ENCODE measurements around the gene GRPEL1.

Gene GRPEL1

DNA sequence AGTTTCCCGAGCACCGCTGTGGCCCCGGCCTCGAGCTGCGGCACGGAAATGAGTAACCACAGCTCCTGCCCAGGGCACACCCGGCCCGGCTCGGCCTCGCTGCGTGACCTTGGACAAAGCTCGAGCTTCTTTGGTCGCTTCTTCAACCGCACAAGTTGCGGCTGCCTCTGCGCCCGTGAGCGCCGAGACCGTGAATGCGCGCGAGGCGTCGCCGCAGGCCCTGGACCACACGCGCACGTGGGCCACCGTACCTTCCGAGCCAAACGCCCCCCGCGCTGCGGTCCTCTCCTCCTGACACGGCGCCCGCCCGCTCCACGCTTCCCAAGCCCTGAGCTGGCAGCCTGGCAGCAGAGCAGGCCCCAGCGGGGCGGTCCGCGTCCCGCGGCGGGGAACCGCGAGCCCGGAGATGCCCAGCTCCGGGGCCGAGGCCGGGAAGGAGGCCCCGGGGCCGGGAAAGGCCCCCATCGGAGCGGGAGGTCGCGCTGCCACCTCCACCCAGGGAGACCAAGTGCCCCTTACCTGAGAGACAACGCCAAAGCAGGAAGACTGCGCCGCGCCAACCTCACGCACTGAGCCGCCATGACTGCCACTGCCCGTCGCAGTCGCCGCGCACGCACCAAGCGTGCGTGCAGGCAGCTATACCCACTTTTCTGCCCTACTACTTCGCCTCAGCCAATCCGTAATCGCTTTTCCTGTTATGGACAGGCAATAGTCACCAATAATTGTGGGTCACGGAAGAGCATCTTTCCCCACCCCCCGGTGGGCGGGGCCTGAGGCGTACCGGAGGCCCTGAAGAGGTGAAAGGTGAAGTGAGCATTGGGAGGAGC, at the start of gene GRPEL1:
TSS of gene GRPEL1 (minus strand) at position 613 of the 827 bp plus-strand sequence. CDS start at position 581, 32 bp downstream.
- peak within 1 kb of the TSS; percentile 75 for H3K9ac ChIP-seq (ENCODE audit: low read length)
- peaks cover 10% of the 10 kb centered on the region for H3K4me1 ChIP-seq (ENCODE audit: control insufficient read depth, insufficient read depth, low read length)
- peaks cover 11% of the 10 kb centered on the region for H3K36me3 ChIP-seq (ENCODE audit: control insufficient read depth, insufficient read depth, low read length)
- no peaks in the 10 kb centered on the region for H3K27me3 ChIP-seq (ENCODE audit: control insufficient read depth, insufficient read depth, low read length)
- peak within 1 kb of the TSS; percentile 86 for H3K27ac ChIP-seq (ENCODE audit: low read depth, low read length)
- peak within 1 kb of the TSS; percentile 85 for H3K4me3 ChIP-seq (ENCODE audit: low read length)

- no peaks in the 10 kb centered on the region for H3K27me3 ChIP-seq (ENCODE audit: control insufficient read depth, insufficient read depth, low read length)
- H3K36me3 ChIP-seq (ENCODE audit: control insufficient read depth, insufficient read depth, low read length) = no peaks in the 10 kb centered on the region
- no peak overlapping the region for H3K4me3 ChIP-seq (ENCODE audit: low read length)
- no peak overlapping the region for H3K27ac ChIP-seq (ENCODE audit: low read depth, low read length)
- no peaks in the 10 kb centered on the region for H3K4me1 ChIP-seq (ENCODE audit: control insufficient read depth, insufficient read depth, low read length)
- no peak overlapping the region for H3K9ac ChIP-seq (ENCODE audit: low read length)
These were observed 48.8 kb upstream of the GRPEL1 start for GRCh38 chr4:7116705-7117104.

DNA sequence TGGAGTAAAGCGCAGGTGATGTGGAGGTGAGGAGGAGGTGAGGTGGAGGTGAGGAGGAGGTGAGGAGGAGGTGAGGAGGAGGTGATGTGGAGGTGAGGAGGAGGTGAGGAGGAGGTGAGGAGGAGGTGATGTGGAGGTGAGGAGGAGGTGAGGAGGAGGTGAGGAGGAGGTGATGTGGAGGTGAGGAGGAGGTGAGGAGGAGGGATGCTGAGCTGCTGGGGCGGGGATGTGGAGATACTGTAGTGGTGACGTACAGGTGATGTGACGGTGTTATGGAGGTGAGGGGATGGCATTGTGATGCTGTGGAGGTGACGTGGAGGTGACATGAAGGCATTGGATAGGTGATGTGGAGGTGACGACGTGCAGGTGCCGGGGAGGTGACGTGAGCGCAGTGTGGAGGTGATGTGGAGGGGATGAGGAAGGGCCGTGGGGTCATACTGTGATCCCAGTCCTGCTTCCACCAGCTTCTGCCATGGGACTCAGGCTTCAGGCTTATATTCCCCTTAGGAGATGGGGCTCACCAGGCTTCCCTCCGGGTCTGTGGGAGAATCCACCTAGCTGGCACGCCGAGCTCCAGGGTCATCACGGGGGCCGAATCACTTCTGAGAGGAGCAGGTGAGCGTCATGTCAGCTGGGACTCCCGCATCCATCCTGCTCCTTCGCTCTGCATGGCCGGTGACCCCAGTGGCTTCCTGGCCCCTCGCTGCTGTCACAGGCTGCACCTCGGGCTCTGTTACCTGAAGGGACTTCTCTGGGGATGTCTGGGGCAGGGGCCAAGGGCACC, 47.9 kb upstream of the GRPEL1 start:
- Histone ChIP-seq H3K9ac (ENCODE audit: low read length) (no peak overlapping the region), H3K27me3 (ENCODE audit: control insufficient read depth, insufficient read depth, low read length) (no peaks in the 10 kb centered on the region), H3K4me1 (ENCODE audit: control insufficient read depth, insufficient read depth, low read length) (no peaks in the 10 kb centered on the region), H3K4me3 (ENCODE audit: low read length) (no peak overlapping the region), H3K27ac (ENCODE audit: low read depth, low read length) (no peak overlapping the region), H3K36me3 (ENCODE audit: control insufficient read depth, insufficient read depth, low read length) (no peaks in the 10 kb centered on the region)

GRCh38 chr4:7112656-7113055, 44.8 kb upstream of the GRPEL1 start:
- no peak overlapping the region for H3K4me3 ChIP-seq (ENCODE audit: low read length)
- H3K27ac ChIP-seq (ENCODE audit: low read depth, low read length) = no peak overlapping the region
- H3K27me3 ChIP-seq (ENCODE audit: control insufficient read depth, insufficient read depth, low read length) = no peaks in the 10 kb centered on the region
- no peak overlapping the region for H3K9ac ChIP-seq (ENCODE audit: low read length)
- H3K36me3 ChIP-seq (ENCODE audit: control insufficient read depth, insufficient read depth, low read length) = no peaks in the 10 kb centered on the region
- no peaks in the 10 kb centered on the region for H3K4me1 ChIP-seq (ENCODE audit: control insufficient read depth, insufficient read depth, low read length)

- Histone ChIP-seq H3K4me1 (ENCODE audit: control insufficient read depth, insufficient read depth, low read length) (no peaks in the 10 kb centered on the region), H3K27ac (ENCODE audit: low read depth, low read length) (no peak overlapping the region), H3K9ac (ENCODE audit: low read length) (no peak overlapping the region), H3K36me3 (ENCODE audit: control insufficient read depth, insufficient read depth, low read length) (no peaks in the 10 kb centered on the region), H3K27me3 (ENCODE audit: control insufficient read depth, insufficient read depth, low read length) (no peaks in the 10 kb centered on the region), H3K4me3 (ENCODE audit: low read length) (no peak overlapping the region)
These were observed 43.6 kb upstream of the GRPEL1 start for GRCh38 chr4:7111441-7111840.

DNA sequence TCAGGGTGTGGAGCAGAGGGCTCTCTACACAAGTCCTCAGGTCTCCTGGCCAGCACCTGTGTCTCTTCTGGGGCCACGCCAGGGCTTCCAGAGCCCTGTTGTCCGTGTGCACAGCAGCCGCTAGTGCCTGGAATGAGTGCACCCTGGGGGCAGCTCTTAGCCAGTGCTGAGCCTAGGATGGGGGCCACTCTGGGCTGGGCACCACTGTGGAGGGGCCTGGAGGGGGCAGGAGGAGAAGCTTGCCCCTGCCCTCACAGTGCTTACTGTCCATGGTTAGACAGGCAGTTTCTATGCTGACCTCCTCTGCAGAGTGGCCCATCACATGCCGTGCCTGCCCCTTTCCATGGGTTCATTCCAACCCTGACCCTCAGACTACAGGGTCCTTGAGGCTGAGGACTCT, 42.7 kb upstream of the GRPEL1 start:
- Histone ChIP-seq H3K36me3 (ENCODE audit: control insufficient read depth, insufficient read depth, low read length) (no peaks in the 10 kb centered on the region), H3K27me3 (ENCODE audit: control insufficient read depth, insufficient read depth, low read length) (no peaks in the 10 kb centered on the region), H3K4me3 (ENCODE audit: low read length) (no peak overlapping the region), H3K4me1 (ENCODE audit: control insufficient read depth, insufficient read depth, low read length) (no peaks in the 10 kb centered on the region), H3K9ac (ENCODE audit: low read length) (no peak overlapping the region), H3K27ac (ENCODE audit: low read depth, low read length) (no peak overlapping the region)

DNA sequence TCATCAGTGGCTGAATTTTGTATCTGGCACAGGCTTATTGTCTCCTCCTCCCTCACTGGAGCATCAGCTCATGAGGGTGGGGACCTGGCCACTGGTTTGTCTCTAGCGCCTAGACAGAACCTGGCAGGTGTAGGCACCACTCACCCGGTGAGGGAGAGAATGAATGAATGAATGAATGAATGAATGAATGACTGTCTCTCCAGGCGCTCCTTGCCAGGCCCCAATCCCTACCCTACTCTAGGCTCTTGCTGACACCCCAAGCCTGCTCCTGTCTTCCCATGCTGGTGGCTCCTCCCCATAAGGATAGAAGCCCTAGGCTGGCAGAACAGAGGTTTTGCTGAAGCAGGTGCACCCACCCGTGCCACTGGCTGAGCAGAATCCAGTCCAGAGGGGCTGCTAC, 41.3 kb upstream of the GRPEL1 start:
- Histone ChIP-seq H3K4me3 (ENCODE audit: low read length) (no peak overlapping the region), H3K9ac (ENCODE audit: low read length) (no peak overlapping the region), H3K4me1 (ENCODE audit: control insufficient read depth, insufficient read depth, low read length) (peaks cover 2% of the 10 kb centered on the region), H3K27me3 (ENCODE audit: control insufficient read depth, insufficient read depth, low read length) (no peaks in the 10 kb centered on the region), H3K27ac (ENCODE audit: low read depth, low read length) (no peak overlapping the region), H3K36me3 (ENCODE audit: control insufficient read depth, insufficient read depth, low read length) (no peaks in the 10 kb centered on the region)

DNA sequence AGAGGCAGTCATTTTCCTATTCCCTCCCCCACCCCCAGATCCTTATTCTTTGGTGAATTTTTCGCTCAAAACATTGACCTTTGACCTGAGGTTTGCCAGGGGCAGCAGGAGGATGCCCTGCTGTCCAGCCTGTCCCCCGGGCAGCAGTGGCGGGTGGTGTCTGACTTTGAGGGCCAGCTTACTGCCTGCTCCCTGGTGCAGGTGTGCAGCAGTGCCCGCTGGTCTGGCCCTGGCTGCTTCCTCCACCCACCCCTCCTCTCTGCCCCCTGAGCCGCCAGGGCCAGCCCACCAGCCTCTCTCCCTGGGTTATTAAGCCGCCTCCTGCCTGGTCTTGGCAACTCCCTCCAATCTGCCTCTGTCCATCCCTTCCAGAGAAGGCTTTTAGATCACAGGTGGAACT, 40.8 kb upstream of the GRPEL1 start:
- H3K4me3 ChIP-seq (ENCODE audit: low read length) = no peak overlapping the region
- H3K9ac ChIP-seq (ENCODE audit: low read length) = no peak overlapping the region
- H3K27me3 ChIP-seq (ENCODE audit: control insufficient read depth, insufficient read depth, low read length) = no peaks in the 10 kb centered on the region
- no peak overlapping the region for H3K27ac ChIP-seq (ENCODE audit: low read depth, low read length)
- no peaks in the 10 kb centered on the region for H3K36me3 ChIP-seq (ENCODE audit: control insufficient read depth, insufficient read depth, low read length)
- peaks cover 3% of the 10 kb centered on the region for H3K4me1 ChIP-seq (ENCODE audit: control insufficient read depth, insufficient read depth, low read length)

GRCh38 chr4:7108046-7108625, 40.3 kb upstream of the GRPEL1 start:
- no peak overlapping the region for H3K4me3 ChIP-seq (ENCODE audit: low read length)
- peaks cover 3% of the 10 kb centered on the region for H3K4me1 ChIP-seq (ENCODE audit: control insufficient read depth, insufficient read depth, low read length)
- no peak overlapping the region for H3K27ac ChIP-seq (ENCODE audit: low read depth, low read length)
- H3K27me3 ChIP-seq (ENCODE audit: control insufficient read depth, insufficient read depth, low read length) = no peaks in the 10 kb centered on the region
- H3K9ac ChIP-seq (ENCODE audit: low read length) = no peak overlapping the region
- no peaks in the 10 kb centered on the region for H3K36me3 ChIP-seq (ENCODE audit: control insufficient read depth, insufficient read depth, low read length)

DNA sequence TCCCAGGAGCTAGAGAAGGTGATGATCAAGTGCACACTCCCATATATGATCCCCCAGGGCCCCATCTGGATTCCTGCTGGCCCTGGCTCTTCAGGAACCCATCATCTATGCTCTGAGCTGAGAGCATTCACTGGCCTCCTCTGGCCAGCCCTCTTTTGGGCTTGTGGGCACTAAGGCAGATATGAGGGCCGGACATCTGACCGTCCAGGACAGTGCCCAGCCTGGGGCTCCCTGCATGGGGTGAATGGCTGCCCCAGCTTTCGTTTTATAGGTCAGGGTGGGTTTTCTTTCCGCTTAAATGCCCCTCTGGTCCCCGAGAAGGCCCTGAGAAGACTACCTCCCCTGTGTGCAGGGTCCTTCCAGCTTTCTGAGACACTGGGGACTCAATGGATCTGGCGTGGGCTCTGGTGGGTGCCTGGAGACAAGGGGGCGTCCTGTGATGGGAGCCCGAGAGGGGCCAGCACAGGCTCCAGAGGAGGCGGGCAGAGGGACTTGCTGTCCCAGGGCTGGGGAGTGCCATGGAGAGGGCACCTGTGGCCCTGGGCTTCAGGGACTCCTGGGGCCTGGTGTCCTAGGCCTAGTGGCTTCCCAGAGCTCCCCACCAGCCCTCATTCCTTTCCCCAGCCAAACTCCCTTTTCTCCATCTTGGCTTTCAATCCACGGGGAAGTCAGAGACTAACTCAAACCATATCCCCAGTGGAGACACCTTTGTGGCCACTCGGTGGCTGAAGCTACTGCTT, 39.5 kb upstream of the GRPEL1 start:
- Histone ChIP-seq H3K27me3 (ENCODE audit: control insufficient read depth, insufficient read depth, low read length) (no peaks in the 10 kb centered on the region), H3K36me3 (ENCODE audit: control insufficient read depth, insufficient read depth, low read length) (no peaks in the 10 kb centered on the region), H3K27ac (ENCODE audit: low read depth, low read length) (no peak overlapping the region), H3K4me3 (ENCODE audit: low read length) (no peak overlapping the region), H3K9ac (ENCODE audit: low read length) (no peak overlapping the region), H3K4me1 (ENCODE audit: control insufficient read depth, insufficient read depth, low read length) (peaks cover 6% of the 10 kb centered on the region)

- no peak overlapping the region for H3K27ac ChIP-seq (ENCODE audit: low read depth, low read length)
- H3K4me1 ChIP-seq (ENCODE audit: control insufficient read depth, insufficient read depth, low read length) = peaks cover 8% of the 10 kb centered on the region
- H3K27me3 ChIP-seq (ENCODE audit: control insufficient read depth, insufficient read depth, low read length) = no peaks in the 10 kb centered on the region
- no peak overlapping the region for H3K4me3 ChIP-seq (ENCODE audit: low read length)
- H3K36me3 ChIP-seq (ENCODE audit: control insufficient read depth, insufficient read depth, low read length) = no peaks in the 10 kb centered on the region
- no peak overlapping the region for H3K9ac ChIP-seq (ENCODE audit: low read length)
These were observed 37.4 kb upstream of the GRPEL1 start for GRCh38 chr4:7105276-7105675.
